Mesothelial cell of epicardium (in vitro differentiated cells): ENCODE measurements around the gene STX4. TPM values are rescaled to one million over a fixed set of nuclear protein-coding genes. Genes with fewer than 3 reads are reported as not detected.

Experiments used
- DNase-seq, 2 experiments: peaks; one replicate each; pipeline ENCODE4 v3.0.0; 2021; ENCODE audit warnings: low spot score in 2 of 2; ENCODE audit not compliant: unreplicated experiment in 2 of 2
- H3K27ac Mint-ChIP-seq: 2 replicates; pipeline ENCODE4 v1.8.0; 2021; ENCODE audit warnings: mixed read lengths
- H3K27me3 Mint-ChIP-seq: 2 replicates; pipeline ENCODE4 v1.8.0; 2021; ENCODE audit warnings: low read depth, mixed read lengths
- H3K36me3 Mint-ChIP-seq: 2 replicates; pipeline ENCODE4 v1.8.0; 2021; ENCODE audit warnings: mixed read lengths
- H3K4me1 Mint-ChIP-seq: 2 replicates; pipeline ENCODE4 v1.8.0; 2021; ENCODE audit warnings: mixed read lengths
- H3K4me3 Mint-ChIP-seq: 2 replicates; pipeline ENCODE4 v1.8.0; 2021; ENCODE audit warnings: mild to moderate bottlenecking, moderate library complexity, mixed read lengths
- H3K9me3 Mint-ChIP-seq: 2 replicates; pipeline ENCODE4 v1.8.0; 2021; ENCODE audit warnings: mixed read lengths
- total RNA-seq: library from RNA; stranded (reverse); gene quantifications from 3 replicates; pipeline ENCODE4 v1.2.1, GENCODE V29; 2021
- TF ChIP-seq, protein P1 (sequence below): fragments of 200-600 bp; sonication (generic); IDR thresholded peaks from one replicate; pipeline ENCODE4 v1.5.0; 2021; ENCODE audit warnings: antibody characterized with exemption; ENCODE audit not compliant: unreplicated experiment

STX4 gene
- total RNA-seq, 1 donor from 2014 or later = 42.8 TPM

DNA sequence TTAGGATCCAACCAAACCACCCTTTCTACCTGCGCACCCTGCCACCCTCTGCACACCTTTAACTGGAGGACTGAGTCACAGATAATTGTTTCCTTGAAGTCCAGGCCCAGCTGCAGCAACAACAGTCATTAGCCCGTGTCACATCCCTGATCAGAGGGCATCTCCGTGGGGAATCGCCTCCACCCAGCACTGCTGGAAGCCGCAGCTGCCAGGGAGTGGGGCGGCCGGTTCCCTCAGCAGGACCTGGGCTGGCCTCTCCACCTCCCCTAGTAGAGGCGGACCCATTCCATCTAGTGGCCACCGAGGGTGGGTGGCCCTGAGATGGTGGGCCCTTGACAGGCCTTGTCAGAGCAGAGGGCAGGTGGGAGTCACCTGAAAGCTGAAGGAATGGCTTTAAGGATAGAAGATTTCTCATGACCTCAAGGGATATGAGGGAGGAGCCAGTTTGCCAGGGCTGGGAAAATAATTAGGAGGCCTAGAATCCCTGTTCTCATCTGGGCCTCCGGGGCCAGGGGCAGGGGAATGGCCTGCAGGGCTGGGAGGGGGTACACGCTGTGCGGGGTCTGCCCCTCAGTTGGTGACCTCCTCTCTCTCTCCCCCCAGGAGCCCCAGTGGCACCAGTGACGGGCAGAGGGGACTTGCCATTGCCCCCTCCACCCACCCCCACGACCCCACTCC is 49.1 kb downstream of the STX4 start:
- Mint-ChIP-seq H3K4me3 (no peak overlapping the region), H3K4me1 (no peaks in the 10 kb centered on the region), H3K36me3 (peaks cover 22% of the 10 kb centered on the region), H3K27me3 (no peaks in the 10 kb centered on the region), H3K27ac (peak overlapping the region; percentile 29), H3K9me3 (no peaks in the 10 kb centered on the region)
- no peak for DNase-seq
- TF ChIP-seq, protein P1, sequence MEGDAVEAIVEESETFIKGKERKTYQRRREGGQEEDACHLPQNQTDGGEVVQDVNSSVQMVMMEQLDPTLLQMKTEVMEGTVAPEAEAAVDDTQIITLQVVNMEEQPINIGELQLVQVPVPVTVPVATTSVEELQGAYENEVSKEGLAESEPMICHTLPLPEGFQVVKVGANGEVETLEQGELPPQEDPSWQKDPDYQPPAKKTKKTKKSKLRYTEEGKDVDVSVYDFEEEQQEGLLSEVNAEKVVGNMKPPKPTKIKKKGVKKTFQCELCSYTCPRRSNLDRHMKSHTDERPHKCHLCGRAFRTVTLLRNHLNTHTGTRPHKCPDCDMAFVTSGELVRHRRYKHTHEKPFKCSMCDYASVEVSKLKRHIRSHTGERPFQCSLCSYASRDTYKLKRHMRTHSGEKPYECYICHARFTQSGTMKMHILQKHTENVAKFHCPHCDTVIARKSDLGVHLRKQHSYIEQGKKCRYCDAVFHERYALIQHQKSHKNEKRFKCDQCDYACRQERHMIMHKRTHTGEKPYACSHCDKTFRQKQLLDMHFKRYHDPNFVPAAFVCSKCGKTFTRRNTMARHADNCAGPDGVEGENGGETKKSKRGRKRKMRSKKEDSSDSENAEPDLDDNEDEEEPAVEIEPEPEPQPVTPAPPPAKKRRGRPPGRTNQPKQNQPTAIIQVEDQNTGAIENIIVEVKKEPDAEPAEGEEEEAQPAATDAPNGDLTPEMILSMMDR = no peak

DNA sequence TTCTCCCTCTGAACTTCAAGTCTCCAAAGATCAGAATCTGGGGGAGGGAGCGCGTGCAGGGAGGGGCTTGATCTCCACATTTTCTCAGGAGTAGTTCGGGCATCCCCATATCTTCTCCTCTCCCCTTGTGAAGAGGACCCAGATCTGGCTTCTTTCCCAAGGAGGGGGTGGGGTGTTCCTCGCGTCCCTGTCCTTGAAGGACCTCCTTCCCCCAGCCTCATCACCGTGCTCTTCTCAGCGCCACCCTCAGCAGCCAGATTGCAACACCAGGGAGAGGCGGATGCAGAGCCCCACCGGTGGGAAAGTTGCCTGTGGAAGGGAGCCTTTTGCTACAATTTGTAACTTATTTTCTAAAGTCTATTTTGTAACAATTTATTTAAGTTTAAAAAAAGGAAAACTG is 49.7 kb downstream of the STX4 start:
- Mint-ChIP-seq H3K36me3 (peaks cover 17% of the 10 kb centered on the region), H3K9me3 (no peaks in the 10 kb centered on the region), H3K27ac (no peak overlapping the region), H3K27me3 (no peaks in the 10 kb centered on the region), H3K4me3 (no peak overlapping the region), H3K4me1 (no peaks in the 10 kb centered on the region)
- TF ChIP-seq, protein P1 = no peak
- DNase-seq = no peak

DNA sequence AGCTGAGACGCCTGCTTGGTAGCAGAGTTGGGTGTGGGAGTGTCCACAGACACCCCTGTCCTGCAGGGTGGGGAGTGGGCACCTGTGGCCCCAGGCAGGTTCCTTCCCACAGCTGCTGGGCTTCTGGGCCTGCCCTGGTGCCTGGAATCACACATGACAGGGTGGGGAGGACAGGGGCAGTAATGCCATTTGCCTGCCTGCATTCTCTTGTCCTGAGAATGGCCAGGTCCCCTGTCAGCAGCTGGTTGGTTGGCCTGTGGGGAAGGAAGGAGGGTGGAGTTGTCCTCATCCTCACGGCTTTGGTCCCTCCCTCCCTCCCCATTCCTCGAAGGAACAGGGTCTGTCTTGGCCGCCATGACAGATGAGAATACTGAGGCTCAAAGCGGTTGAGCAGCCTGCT is 50.2 kb downstream of the STX4 start:
- H3K36me3 Mint-ChIP-seq = peaks cover 16% of the 10 kb centered on the region
- no peak for DNase-seq
- H3K27ac Mint-ChIP-seq = no peak overlapping the region
- no peak overlapping the region for H3K4me3 Mint-ChIP-seq
- no peaks in the 10 kb centered on the region for H3K4me1 Mint-ChIP-seq
- no peaks in the 10 kb centered on the region for H3K27me3 Mint-ChIP-seq
- no peaks in the 10 kb centered on the region for H3K9me3 Mint-ChIP-seq
- TF ChIP-seq, protein P1 = no peak

DNA sequence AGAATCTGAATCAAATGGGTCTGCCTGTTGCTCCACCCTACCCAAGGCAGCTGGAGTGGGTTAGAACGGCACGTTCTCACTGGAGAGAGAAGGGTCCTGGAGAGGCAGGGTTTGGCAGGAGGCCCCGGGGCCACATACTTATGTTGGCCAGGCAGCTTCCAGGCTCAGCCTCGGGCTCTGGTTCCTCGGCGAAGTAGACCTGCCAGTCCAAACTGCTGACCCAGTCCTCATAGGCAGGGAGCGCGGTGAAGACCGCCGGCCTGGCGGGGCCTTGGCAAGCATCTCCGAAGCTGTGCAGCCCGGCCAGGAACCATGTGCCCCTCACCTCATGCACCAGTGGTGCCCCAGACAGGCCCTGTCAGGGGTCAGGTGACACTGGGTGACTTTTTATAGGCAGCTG is 50.6 kb downstream of the STX4 start:
- no peak for DNase-seq
- H3K27me3 Mint-ChIP-seq = no peaks in the 10 kb centered on the region
- TF ChIP-seq, protein P1 = no peak
- peaks cover 12% of the 10 kb centered on the region for H3K36me3 Mint-ChIP-seq
- H3K27ac Mint-ChIP-seq = no peak overlapping the region
- no peaks in the 10 kb centered on the region for H3K4me1 Mint-ChIP-seq
- H3K4me3 Mint-ChIP-seq = no peak overlapping the region
- no peaks in the 10 kb centered on the region for H3K9me3 Mint-ChIP-seq

DNA sequence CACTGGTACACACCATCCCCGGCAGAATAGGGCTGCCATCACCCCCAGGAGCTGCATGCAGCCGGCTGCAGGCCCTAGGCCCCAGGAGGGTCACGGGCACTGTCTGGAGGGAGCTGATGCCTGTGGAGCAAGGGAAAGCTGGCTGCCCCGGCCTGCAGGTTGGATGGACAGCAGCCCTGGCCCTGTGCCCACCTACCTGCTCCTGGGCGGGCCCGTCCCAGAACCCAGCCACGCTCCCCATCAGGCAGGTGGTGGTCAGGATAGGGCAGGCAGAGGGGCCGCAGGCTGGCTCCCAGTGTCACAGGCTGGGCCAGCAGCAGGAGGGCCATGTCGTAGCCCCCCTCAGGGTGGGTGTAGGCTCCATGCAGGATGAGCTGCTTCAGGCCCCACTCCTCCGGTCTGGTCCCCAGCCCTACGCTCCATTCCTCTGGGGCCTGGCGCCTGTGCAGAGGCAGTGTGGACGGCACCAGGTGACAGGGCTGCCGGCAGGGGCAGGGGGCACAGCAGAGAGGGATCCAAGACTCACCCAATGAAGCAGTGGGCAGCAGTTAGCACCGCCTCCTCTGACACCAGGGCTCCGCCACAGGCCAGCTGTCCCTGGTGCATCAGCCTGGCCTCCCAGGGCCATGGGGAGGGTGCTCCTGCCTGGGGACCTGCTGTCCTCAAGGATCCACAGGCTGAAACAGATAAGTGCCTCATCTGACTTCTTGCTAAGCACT is 51.4 kb downstream of the STX4 start:
- TF ChIP-seq, protein P1 = no peak
- Mint-ChIP-seq H3K4me3 (no peak overlapping the region), H3K9me3 (no peaks in the 10 kb centered on the region), H3K4me1 (no peaks in the 10 kb centered on the region), H3K27me3 (no peaks in the 10 kb centered on the region), H3K27ac (no peak overlapping the region), H3K36me3 (peaks cover 8% of the 10 kb centered on the region)
- DNase-seq = no peak
